AG09319 (cell line): ENCODE results near the gene XYLT1.

ENCODE experiments used
- DNase-seq: peaks from one replicate; pipeline ENCODE4 v3.0.0-alpha.2; 2010; ENCODE audit warnings: low read depth; ENCODE audit errors: extremely low read depth
- TF ChIP-seq, protein P1 (sequence below): IDR thresholded peaks from 2 replicates; pipeline ENCODE4 v1.5.1; 2011; ENCODE audit warnings: low read depth, mild to moderate bottlenecking, inconsistent platforms, low read length, moderate library complexity

The XYLT1 gene

DNA sequence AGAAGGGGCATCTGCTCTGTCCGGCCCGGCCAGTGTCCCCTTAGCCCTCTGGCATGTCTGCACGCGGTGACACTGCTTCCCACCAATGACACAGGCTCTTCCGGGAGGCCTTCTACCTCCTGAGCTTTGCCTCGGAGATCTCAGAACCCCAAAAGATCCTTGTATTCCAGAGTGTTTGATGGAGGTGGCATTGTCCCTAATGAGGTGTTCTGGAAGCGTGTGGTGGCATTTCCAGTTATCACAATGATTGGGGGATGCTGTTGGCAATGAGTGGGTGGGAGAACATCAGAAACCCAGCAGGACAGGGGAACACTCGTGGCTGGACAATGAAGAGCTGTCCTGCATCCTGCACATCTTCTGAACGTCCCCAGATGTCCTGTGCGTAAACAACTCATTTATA is 198.0 kb downstream of the XYLT1 start:
- DNase-seq: no peak
- TF ChIP-seq, protein P1, sequence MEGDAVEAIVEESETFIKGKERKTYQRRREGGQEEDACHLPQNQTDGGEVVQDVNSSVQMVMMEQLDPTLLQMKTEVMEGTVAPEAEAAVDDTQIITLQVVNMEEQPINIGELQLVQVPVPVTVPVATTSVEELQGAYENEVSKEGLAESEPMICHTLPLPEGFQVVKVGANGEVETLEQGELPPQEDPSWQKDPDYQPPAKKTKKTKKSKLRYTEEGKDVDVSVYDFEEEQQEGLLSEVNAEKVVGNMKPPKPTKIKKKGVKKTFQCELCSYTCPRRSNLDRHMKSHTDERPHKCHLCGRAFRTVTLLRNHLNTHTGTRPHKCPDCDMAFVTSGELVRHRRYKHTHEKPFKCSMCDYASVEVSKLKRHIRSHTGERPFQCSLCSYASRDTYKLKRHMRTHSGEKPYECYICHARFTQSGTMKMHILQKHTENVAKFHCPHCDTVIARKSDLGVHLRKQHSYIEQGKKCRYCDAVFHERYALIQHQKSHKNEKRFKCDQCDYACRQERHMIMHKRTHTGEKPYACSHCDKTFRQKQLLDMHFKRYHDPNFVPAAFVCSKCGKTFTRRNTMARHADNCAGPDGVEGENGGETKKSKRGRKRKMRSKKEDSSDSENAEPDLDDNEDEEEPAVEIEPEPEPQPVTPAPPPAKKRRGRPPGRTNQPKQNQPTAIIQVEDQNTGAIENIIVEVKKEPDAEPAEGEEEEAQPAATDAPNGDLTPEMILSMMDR: no peak

DNA sequence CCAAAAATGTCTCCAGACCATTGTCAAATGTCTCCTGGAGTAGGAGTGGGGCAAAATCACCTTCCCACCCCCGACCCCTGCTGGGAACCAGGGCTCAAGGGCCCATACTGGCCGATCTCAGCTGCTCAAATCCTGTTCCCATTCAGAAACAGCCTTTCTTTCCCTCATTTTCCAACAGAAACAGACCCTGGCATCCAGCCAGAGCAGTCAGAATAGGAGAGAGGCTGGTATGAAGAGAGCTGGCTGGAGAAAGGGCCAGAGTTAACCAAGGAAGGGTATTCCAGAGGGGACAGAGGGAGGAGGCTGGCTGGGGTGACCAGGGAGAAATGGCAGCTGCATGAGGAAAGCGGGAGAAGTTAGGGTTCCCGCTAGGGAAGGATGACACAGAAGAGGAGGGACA is 199.1 kb downstream of the XYLT1 start:
- TF ChIP-seq, protein P1: no peak
- DNase-seq: no peak

DNA sequence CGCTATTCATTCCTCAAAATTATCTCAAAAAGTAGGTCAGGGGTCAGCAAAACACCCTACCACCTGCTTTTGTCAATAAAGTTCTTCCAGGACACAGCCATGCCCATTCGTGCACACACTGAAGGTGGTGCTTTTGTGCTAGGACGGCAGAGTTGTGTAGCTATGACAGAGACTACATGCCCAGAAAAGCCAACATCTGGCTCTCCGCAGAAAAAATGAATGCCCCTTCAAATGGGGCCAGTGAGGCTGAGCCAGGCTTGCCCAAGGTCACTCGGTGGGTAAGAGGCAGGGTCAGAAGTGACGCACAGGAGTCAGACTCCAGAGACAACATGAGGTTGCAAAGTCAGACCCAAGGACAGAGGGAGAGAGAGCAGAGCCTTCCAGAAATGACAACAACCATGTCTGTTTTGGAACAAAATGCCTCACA is 200.1 kb downstream of the XYLT1 start:
- TF ChIP-seq, protein P1: no peak
- no peak for DNase-seq

DNA sequence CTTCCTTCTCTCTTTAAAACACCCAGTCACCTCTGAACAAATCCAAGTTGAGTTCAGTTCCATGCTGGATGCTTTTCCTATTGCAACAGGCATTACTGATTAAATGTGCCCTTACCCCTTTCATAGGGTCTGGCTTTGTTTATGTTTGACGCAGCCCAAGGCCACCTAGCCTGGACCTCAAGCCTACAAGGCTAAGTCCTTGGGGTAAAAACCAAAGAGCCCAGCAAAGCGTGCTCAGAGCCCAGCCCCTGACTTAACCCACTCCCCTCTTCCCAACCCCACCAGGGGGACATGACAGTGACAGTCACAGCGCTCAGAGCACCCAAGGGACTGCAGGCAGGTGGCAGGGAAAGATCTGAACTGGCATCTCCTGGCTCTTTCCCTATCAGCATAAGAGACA is 200.6 kb downstream of the XYLT1 start:
- TF ChIP-seq, protein P1: no peak
- no peak for DNase-seq

DNA sequence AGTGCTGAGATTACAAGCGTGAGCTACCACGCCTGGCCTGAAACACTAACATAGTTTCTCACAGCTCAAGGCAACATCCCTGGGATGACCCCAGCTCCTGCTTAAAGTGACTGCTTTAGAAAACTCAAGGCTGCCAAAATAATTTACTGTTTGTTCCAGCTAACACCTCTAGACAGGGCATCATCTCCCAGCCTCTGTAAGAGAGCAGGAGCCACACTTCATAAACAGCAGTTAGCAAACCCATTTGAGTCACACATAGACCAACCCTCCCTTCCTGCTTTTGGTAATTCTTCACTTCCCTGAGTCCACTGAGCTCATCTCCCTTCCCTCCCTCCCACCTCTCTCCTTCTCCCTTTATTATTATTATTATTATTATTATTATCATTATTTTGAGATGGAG is 201.3 kb downstream of the XYLT1 start:
- DNase-seq: no peak
- TF ChIP-seq, protein P1: no peak

DNA sequence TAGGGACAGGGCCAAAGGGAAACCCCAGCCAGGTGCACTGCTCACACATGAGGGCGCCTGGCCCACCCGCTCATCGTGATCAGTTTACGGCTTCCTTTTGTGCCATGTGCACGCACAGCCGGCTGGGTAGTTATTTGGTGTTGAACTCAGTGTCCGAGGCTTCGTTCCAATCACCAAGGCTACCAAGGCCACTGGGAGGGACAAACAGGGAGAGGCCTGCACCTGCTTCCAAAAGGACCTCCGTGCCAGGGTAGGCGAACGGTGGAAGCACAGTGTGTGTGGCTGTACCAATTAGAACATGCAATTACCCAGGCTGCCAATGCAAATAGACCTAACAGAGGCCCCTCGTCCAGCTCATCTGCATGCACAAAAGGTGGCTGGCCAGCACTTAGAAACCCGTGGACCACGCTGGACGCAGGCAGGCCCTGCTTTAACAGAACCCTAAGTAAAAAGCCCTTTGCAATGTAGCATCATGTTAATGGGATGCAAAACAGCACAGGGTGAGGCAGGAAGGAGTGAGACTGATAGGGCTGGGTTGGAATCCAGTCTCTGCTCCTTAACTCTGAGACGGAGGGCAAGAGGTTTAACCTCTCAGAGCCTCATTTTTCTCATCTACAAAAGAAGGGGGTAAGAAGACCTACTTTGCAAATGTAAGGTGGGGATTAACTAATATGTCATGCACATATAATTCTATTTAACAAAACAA is 204.0 kb downstream of the XYLT1 start:
- TF ChIP-seq, protein P1: no peak
- no peak for DNase-seq

DNA sequence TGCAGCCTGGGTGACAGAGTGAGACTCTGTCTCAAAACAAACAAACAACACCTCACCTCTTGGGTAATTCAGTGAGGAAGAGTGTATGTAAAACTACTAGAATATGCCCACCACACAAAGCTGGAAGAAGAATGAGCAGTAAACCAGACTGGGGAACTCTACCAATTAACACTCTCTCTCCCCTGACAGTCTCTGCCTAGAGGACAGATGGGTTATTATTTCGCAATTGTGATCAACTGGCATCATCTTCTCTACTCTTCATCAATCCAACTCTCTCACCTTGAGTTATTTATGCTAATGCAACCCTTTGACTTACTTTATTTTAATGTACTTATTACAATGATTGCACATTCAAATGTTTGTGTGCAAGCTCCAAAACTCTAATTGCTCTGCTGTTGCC is 205.6 kb downstream of the XYLT1 start:
- TF ChIP-seq, protein P1: no peak
- no peak for DNase-seq
